Measurements from ENCODE around the gene ALKBH4. TPM values are rescaled to one million over a fixed set of nuclear protein-coding genes. Genes with fewer than 3 reads are reported as not detected.
"Not testable (repeated sequence)": the region's sequence is repeated elsewhere in the genome, so short reads cannot be mapped to it uniquely, and the experiment has no call there.

Gene ALKBH4
- polyA plus RNA-seq, 1 experiment: 4.3 TPM

- Histone ChIP-seq H3K9me3 (ENCODE audit: control insufficient read depth, insufficient read depth, low read length) (peaks cover 3% of the 10 kb centered on the region; the same call in 1 of the 2 replicates), H3K27ac (ENCODE audit: low read depth, low read length) (no peak overlapping the region), H3K4me3 (ENCODE audit: low read depth, low read length) (no peak overlapping the region), H3K27me3 (ENCODE audit: control insufficient read depth, insufficient read depth, low read length) (no peaks in the 10 kb centered on the region)
- ChIA-PET POLR2A (no interaction called here), CTCF (interaction anchor here (0.7 to 1.0 kb wide), 2 partner anchors 8 to 9 kb away, joined by 3 read pairs; no protein-coding TSS in a partner anchor)
- DNase-seq (ENCODE audit: low read depth, low spot score): no peak
- TF ChIP-seq CTCF (IDR thresholded peaks at IDR 0.05; ENCODE audit: low read depth, low read length): no peak
Measured at GRCh38 chr7:102413091-102413490, 51.6 kb downstream of the ALKBH4 start.

GRCh38 chr7:102412548-102412947 lies 52.1 kb downstream of the ALKBH4 start:
- ChIA-PET CTCF (interaction anchor here (1.0 kb wide), 2 partner anchors 9 to 12 kb away, joined by 3 read pairs; no protein-coding TSS in a partner anchor), POLR2A (interaction anchor here (0.6 kb wide), 1 partner anchor 17 kb away, joined by 4 read pairs; no protein-coding TSS in a partner anchor)
- H3K27me3 ChIP-seq (ENCODE audit: control insufficient read depth, insufficient read depth, low read length): no peaks in the 10 kb centered on the region
- peak; percentile 42 for TF ChIP-seq CTCF (IDR thresholded peaks at IDR 0.05; ENCODE audit: low read depth, low read length)
- DNase-seq (ENCODE audit: low read depth, low spot score): no peak
- no peak overlapping the region for H3K4me3 ChIP-seq (ENCODE audit: low read depth, low read length)
- peaks cover 3% of the 10 kb centered on the region; the same call in 1 of the 2 replicates for H3K9me3 ChIP-seq (ENCODE audit: control insufficient read depth, insufficient read depth, low read length)
- H3K27ac ChIP-seq (ENCODE audit: low read depth, low read length): no peak overlapping the region

- ChIA-PET CTCF (interaction anchor here (1.0 kb wide), 1 partner anchor 56 kb away, joined by 3 read pairs; no protein-coding TSS in a partner anchor), POLR2A (no interaction called here)
Measured at GRCh38 chr7:102410918-102411317, 53.7 kb downstream of the ALKBH4 start.

GRCh38 chr7:102410123-102410522 lies 54.5 kb downstream of the ALKBH4 start:
- ChIA-PET POLR2A (interaction anchor here (0.5 to 0.6 kb wide), 2 partner anchors 55 to 245 kb away, joined by 4 to 5 read pairs; no protein-coding TSS in a partner anchor), CTCF (interaction anchor here (1.0 kb wide), 1 partner anchor 57 kb away, joined by 3 read pairs; no protein-coding TSS in a partner anchor)
- DNase-seq (ENCODE audit: low read depth, low spot score): no peak
- no peak for TF ChIP-seq CTCF (IDR thresholded peaks at IDR 0.05; ENCODE audit: low read depth, low read length)
- Histone ChIP-seq H3K27me3 (ENCODE audit: control insufficient read depth, insufficient read depth, low read length) (no peaks in the 10 kb centered on the region), H3K9me3 (ENCODE audit: control insufficient read depth, insufficient read depth, low read length) (peaks cover 3% of the 10 kb centered on the region; the same call in 1 of the 2 replicates), H3K27ac (ENCODE audit: low read depth, low read length) (no peak overlapping the region), H3K4me3 (ENCODE audit: low read depth, low read length) (no peak overlapping the region)

More at GRCh38 chr7:102410918-102411317, 53.7 kb downstream of the ALKBH4 start:
- no peak overlapping the region for H3K4me3 ChIP-seq (ENCODE audit: low read depth, low read length)
- H3K9me3 ChIP-seq (ENCODE audit: control insufficient read depth, insufficient read depth, low read length): peaks cover 3% of the 10 kb centered on the region; the same call in 1 of the 2 replicates
- no peak for TF ChIP-seq CTCF (IDR thresholded peaks at IDR 0.05; ENCODE audit: low read depth, low read length)
- no peak for DNase-seq (ENCODE audit: low read depth, low spot score)
- H3K27ac ChIP-seq (ENCODE audit: low read depth, low read length): no peak overlapping the region
- no peaks in the 10 kb centered on the region for H3K27me3 ChIP-seq (ENCODE audit: control insufficient read depth, insufficient read depth, low read length)

GRCh38 chr7:102409340-102409739 lies 55.3 kb downstream of the ALKBH4 start:
- Histone ChIP-seq H3K27ac (ENCODE audit: low read depth, low read length) (no peak overlapping the region), H3K4me3 (ENCODE audit: low read depth, low read length) (no peak overlapping the region), H3K27me3 (ENCODE audit: control insufficient read depth, insufficient read depth, low read length) (no peaks in the 10 kb centered on the region), H3K9me3 (ENCODE audit: control insufficient read depth, insufficient read depth, low read length) (peaks cover 3% of the 10 kb centered on the region; the same call in 1 of the 2 replicates)
- no peak for DNase-seq (ENCODE audit: low read depth, low spot score)
- ChIA-PET POLR2A (interaction anchor here (0.6 kb wide), 1 partner anchor 56 kb away, joined by 5 read pairs; no protein-coding TSS in a partner anchor), CTCF (no interaction called here)
- TF ChIP-seq CTCF (IDR thresholded peaks at IDR 0.05; ENCODE audit: low read depth, low read length): no peak

- POLR2A ChIA-PET; CTCF ChIA-PET; H3K27ac ChIP-seq (ENCODE audit: low read depth, low read length); H3K27me3 ChIP-seq (ENCODE audit: control insufficient read depth, insufficient read depth, low read length); DNase-seq (ENCODE audit: low read depth, low spot score); H3K9me3 ChIP-seq (ENCODE audit: control insufficient read depth, insufficient read depth, low read length); H3K4me3 ChIP-seq (ENCODE audit: low read depth, low read length): not testable (repeated sequence)
Measured at GRCh38 chr7:102408530-102408929, 56.1 kb downstream of the ALKBH4 start.
